HepG2 (cell line): ENCODE results near the gene TP63. TPM values are rescaled to one million over a fixed set of nuclear protein-coding genes. Genes with fewer than 3 reads are reported as not detected.

Experiments
- BHLHE40 ChIP-seq: IDR thresholded peaks from 2 replicates; pipeline ENCODE4 v1.6.1; 2011; ENCODE audit warnings: low read length, improper control_type of control experiment
- FOXA3 ChIP-seq: IDR thresholded peaks from 2 replicates; pipeline ENCODE4 v1.6.1; 2016; ENCODE audit warnings: missing genetic modification reagents, missing compliant biosample characterization
- FOXP1 ChIP-seq, 2 experiments: fragments of 450-650 bp in 1 of 2; IDR thresholded peaks; 2 replicates each; pipeline ENCODE4 v1.6.1; 2017 to 2018; ENCODE audit warnings: antibody characterized with exemption in 1 of 2
- HMG20A ChIP-seq: IDR thresholded peaks from 2 replicates; pipeline ENCODE4 v1.6.1; 2016; ENCODE audit warnings: borderline replicate concordance
- SIX4 ChIP-seq: sonication (generic); formaldehyde crosslinking; IDR thresholded peaks from 2 replicates; pipeline ENCODE4 v1.4.0; 2020; ENCODE audit warnings: missing genetic modification reagents
- TSC22D2 ChIP-seq: sonication (generic); formaldehyde crosslinking; IDR thresholded peaks from 2 replicates; pipeline ENCODE4 v1.5.1; 2020; ENCODE audit warnings: missing genetic modification reagents, mild to moderate bottlenecking, borderline replicate concordance
- polyA plus RNA-seq, 8 experiments: library from polyadenylated mRNA; depleted of rRNA in 3 of 8; stranded (reverse) in 7 of 8; unstranded in 1 of 8; fragments of >200 nt; fragmentation: Illumina TruSeq in 4 of 8; extraction: Trizol in 4 of 8; gene quantifications; 2 replicates each; pipeline versions ENCODE4 v1.2.1 to v1.2.3, GENCODE V29; 2011 to 2016; ENCODE audit warnings: low read depth in 4 of 8, missing spikeins in 1 of 8, mixed read lengths in 1 of 8; ENCODE audit not compliant: insufficient read depth in 1 of 8
- total RNA-seq, 5 experiments: library from RNA; depleted of rRNA; stranded (reverse); fragments of >200 nt; fragmentation: Illumina TruSeq; extraction: Trizol; gene quantifications; 2 replicates each; pipeline ENCODE4 v1.2.3, GENCODE V29; 2016; ENCODE audit warnings: low read depth in 1 of 5
- TF ChIP-seq, protein P1 (sequence below): IDR thresholded peaks from 2 replicates; pipeline ENCODE4 v1.6.1; 2016; ENCODE audit warnings: low read depth, missing genetic modification reagents, missing compliant biosample characterization
- TF ChIP-seq, protein P2 (sequence below): sonication (generic); formaldehyde crosslinking; IDR thresholded peaks from 2 replicates; pipeline ENCODE4 v1.4.0; 2020; ENCODE audit warnings: mild to moderate bottlenecking, missing genetic modification reagents, borderline replicate concordance
- TF ChIP-seq, protein P3 (sequence below): sonication (generic); formaldehyde crosslinking; IDR thresholded peaks from 2 replicates; pipeline ENCODE4 v1.4.0; 2020; ENCODE audit warnings: mild to moderate bottlenecking, missing genetic modification reagents, borderline replicate concordance
- TF ChIP-seq, protein P4 (sequence below): IDR thresholded peaks from 2 replicates; pipeline ENCODE4 v1.4.0; 2020; ENCODE audit warnings: mild to moderate bottlenecking, missing genetic modification reagents
- TF ChIP-seq, protein P5 (sequence below): sonication (generic); formaldehyde crosslinking; IDR thresholded peaks from 2 replicates; pipeline ENCODE4 v1.8.1; 2023; ENCODE audit warnings: missing genetic modification reagents, inconsistent platforms, borderline replicate concordance

The TP63 gene
- total and polyA plus RNA-seq, 2 of the 13 experiments (the other 11 are each of a cell fraction or from before 2014, with no cell fraction given): not detected

DNA sequence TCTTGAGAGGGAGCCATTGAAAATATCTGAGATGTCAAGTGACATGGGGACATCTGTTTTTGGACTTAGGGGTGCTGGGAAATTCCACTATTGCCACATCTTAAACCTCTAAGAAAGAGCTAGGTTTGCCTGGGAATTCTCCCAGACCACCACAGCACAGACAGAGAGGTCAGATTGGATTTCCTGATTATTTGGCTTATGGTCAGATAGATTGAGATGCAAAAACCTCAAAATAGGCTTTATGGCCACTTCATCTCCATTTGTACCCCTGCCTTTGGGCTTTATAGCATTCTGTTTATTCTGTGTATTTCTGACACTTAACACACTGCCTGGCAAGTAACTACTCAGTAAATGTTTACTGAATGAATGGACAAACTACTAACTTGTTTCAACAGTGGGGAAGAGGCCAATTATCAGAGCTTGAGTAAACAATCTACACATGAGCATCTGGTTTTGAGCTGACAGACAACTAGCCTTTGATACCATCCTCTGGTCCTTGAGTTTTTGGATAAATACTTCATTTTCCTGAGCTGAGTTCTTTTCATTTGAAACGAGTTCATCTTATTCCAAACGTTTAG lies 81.8 kb downstream of the TP63 start (continued):
- TF ChIP-seq, protein P1, sequence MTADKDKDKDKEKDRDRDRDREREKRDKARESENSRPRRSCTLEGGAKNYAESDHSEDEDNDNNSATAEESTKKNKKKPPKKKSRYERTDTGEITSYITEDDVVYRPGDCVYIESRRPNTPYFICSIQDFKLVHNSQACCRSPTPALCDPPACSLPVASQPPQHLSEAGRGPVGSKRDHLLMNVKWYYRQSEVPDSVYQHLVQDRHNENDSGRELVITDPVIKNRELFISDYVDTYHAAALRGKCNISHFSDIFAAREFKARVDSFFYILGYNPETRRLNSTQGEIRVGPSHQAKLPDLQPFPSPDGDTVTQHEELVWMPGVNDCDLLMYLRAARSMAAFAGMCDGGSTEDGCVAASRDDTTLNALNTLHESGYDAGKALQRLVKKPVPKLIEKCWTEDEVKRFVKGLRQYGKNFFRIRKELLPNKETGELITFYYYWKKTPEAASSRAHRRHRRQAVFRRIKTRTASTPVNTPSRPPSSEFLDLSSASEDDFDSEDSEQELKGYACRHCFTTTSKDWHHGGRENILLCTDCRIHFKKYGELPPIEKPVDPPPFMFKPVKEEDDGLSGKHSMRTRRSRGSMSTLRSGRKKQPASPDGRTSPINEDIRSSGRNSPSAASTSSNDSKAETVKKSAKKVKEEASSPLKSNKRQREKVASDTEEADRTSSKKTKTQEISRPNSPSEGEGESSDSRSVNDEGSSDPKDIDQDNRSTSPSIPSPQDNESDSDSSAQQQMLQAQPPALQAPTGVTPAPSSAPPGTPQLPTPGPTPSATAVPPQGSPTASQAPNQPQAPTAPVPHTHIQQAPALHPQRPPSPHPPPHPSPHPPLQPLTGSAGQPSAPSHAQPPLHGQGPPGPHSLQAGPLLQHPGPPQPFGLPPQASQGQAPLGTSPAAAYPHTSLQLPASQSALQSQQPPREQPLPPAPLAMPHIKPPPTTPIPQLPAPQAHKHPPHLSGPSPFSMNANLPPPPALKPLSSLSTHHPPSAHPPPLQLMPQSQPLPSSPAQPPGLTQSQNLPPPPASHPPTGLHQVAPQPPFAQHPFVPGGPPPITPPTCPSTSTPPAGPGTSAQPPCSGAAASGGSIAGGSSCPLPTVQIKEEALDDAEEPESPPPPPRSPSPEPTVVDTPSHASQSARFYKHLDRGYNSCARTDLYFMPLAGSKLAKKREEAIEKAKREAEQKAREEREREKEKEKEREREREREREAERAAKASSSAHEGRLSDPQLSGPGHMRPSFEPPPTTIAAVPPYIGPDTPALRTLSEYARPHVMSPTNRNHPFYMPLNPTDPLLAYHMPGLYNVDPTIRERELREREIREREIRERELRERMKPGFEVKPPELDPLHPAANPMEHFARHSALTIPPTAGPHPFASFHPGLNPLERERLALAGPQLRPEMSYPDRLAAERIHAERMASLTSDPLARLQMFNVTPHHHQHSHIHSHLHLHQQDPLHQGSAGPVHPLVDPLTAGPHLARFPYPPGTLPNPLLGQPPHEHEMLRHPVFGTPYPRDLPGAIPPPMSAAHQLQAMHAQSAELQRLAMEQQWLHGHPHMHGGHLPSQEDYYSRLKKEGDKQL (CRISPR knock-in tag): peak; percentile 54; the same call in 1 of the 2 replicates
- no peak for TF ChIP-seq FOXP1 (IDR thresholded peaks at IDR 0.05)
- peak; percentile 29; the same call in 1 of the 2 replicates for TF ChIP-seq FOXP1 (CRISPR knock-in tag; IDR thresholded peaks at IDR 0.05)
- TF ChIP-seq, protein P2, sequence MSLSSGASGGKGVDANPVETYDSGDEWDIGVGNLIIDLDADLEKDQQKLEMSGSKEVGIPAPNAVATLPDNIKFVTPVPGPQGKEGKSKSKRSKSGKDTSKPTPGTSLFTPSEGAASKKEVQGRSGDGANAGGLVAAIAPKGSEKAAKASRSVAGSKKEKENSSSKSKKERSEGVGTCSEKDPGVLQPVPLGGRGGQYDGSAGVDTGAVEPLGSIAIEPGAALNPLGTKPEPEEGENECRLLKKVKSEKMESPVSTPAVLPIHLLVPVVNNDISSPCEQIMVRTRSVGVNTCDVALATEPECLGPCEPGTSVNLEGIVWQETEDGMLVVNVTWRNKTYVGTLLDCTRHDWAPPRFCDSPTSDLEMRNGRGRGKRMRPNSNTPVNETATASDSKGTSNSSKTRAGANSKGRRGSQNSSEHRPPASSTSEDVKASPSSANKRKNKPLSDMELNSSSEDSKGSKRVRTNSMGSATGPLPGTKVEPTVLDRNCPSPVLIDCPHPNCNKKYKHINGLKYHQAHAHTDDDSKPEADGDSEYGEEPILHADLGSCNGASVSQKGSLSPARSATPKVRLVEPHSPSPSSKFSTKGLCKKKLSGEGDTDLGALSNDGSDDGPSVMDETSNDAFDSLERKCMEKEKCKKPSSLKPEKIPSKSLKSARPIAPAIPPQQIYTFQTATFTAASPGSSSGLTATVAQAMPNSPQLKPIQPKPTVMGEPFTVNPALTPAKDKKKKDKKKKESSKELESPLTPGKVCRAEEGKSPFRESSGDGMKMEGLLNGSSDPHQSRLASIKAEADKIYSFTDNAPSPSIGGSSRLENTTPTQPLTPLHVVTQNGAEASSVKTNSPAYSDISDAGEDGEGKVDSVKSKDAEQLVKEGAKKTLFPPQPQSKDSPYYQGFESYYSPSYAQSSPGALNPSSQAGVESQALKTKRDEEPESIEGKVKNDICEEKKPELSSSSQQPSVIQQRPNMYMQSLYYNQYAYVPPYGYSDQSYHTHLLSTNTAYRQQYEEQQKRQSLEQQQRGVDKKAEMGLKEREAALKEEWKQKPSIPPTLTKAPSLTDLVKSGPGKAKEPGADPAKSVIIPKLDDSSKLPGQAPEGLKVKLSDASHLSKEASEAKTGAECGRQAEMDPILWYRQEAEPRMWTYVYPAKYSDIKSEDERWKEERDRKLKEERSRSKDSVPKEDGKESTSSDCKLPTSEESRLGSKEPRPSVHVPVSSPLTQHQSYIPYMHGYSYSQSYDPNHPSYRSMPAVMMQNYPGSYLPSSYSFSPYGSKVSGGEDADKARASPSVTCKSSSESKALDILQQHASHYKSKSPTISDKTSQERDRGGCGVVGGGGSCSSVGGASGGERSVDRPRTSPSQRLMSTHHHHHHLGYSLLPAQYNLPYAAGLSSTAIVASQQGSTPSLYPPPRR: peak; percentile 60; the same call in 1 of the 2 replicates
- TF ChIP-seq, protein P3, sequence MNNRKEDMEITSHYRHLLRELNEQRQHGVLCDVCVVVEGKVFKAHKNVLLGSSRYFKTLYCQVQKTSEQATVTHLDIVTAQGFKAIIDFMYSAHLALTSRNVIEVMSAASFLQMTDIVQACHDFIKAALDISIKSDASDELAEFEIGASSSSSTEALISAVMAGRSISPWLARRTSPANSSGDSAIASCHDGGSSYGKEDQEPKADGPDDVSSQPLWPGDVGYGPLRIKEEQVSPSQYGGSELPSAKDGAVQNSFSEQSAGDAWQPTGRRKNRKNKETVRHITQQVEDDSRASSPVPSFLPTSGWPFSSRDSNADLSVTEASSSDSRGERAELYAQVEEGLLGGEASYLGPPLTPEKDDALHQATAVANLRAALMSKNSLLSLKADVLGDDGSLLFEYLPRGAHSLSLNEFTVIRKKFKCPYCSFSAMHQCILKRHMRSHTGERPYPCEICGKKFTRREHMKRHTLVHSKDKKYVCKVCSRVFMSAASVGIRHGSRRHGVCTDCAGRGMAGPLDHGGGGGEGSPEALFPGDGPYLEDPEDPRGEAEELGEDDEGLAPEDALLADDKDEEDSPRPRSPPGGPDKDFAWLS (CRISPR knock-in tag): no peak
- no peak for TF ChIP-seq HMG20A (CRISPR knock-in tag)
- TF ChIP-seq TSC22D2: no peak
- peak; percentile 46 for TF ChIP-seq BHLHE40
- TF ChIP-seq FOXA3 (CRISPR knock-in tag): peak; percentile 44; the same call in 1 of the 2 replicates
- TF ChIP-seq SIX4 (CRISPR knock-in tag): no peak
- TF ChIP-seq, protein P4, sequence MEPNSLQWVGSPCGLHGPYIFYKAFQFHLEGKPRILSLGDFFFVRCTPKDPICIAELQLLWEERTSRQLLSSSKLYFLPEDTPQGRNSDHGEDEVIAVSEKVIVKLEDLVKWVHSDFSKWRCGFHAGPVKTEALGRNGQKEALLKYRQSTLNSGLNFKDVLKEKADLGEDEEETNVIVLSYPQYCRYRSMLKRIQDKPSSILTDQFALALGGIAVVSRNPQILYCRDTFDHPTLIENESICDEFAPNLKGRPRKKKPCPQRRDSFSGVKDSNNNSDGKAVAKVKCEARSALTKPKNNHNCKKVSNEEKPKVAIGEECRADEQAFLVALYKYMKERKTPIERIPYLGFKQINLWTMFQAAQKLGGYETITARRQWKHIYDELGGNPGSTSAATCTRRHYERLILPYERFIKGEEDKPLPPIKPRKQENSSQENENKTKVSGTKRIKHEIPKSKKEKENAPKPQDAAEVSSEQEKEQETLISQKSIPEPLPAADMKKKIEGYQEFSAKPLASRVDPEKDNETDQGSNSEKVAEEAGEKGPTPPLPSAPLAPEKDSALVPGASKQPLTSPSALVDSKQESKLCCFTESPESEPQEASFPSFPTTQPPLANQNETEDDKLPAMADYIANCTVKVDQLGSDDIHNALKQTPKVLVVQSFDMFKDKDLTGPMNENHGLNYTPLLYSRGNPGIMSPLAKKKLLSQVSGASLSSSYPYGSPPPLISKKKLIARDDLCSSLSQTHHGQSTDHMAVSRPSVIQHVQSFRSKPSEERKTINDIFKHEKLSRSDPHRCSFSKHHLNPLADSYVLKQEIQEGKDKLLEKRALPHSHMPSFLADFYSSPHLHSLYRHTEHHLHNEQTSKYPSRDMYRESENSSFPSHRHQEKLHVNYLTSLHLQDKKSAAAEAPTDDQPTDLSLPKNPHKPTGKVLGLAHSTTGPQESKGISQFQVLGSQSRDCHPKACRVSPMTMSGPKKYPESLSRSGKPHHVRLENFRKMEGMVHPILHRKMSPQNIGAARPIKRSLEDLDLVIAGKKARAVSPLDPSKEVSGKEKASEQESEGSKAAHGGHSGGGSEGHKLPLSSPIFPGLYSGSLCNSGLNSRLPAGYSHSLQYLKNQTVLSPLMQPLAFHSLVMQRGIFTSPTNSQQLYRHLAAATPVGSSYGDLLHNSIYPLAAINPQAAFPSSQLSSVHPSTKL (CRISPR knock-in tag): no peak
- TF ChIP-seq, protein P5, sequence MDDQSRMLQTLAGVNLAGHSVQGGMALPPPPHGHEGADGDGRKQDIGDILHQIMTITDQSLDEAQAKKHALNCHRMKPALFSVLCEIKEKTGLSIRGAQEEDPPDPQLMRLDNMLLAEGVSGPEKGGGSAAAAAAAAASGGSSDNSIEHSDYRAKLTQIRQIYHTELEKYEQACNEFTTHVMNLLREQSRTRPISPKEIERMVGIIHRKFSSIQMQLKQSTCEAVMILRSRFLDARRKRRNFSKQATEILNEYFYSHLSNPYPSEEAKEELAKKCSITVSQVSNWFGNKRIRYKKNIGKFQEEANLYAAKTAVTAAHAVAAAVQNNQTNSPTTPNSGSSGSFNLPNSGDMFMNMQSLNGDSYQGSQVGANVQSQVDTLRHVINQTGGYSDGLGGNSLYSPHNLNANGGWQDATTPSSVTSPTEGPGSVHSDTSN (CRISPR knock-in tag): no peak
